Neuronal stem cell (in vitro differentiated cells): ENCODE measurements around the gene SEC24C.
A peak's percentile ranks its signal among the peaks of the same experiment; 100 is the strongest.
"Not testable (repeated sequence)": the region's sequence is repeated elsewhere in the genome, so short reads cannot be mapped to it uniquely, and the experiment has no call there.

Experiments used
- DNase-seq: peaks from one replicate; pipeline ENCODE4 v3.0.0-alpha.2; 2013; ENCODE audit warnings: low spot score
- H2AFZ ChIP-seq: one replicate; pipeline ENCODE4 v1.6.1; 2013; ENCODE audit warnings: mild to moderate bottlenecking, low read length, inconsistent platforms
- H2AK5ac ChIP-seq: 2 replicates; pipeline ENCODE4 v1.6.1; 2013; ENCODE audit warnings: low read depth, mild to moderate bottlenecking, inconsistent platforms, low read length, moderate library complexity, mixed read lengths
- H2BK120ac ChIP-seq: 2 replicates; pipeline ENCODE4 v1.6.1; 2013; ENCODE audit warnings: low read depth, mild to moderate bottlenecking, inconsistent platforms, low read length, moderate library complexity, mixed read lengths
- H2BK12ac ChIP-seq: one replicate; pipeline ENCODE4 v1.6.1; 2013; ENCODE audit warnings: low read length, inconsistent platforms
- H2BK15ac ChIP-seq: 2 replicates; pipeline ENCODE4 v1.6.1; 2013; ENCODE audit warnings: mild to moderate bottlenecking, low read length, inconsistent platforms, mixed read lengths
- H2BK5ac ChIP-seq: one replicate; pipeline ENCODE4 v1.6.1; 2013; ENCODE audit warnings: inconsistent platforms, mild to moderate bottlenecking, low read length, moderate library complexity
- H3K14ac ChIP-seq: one replicate; pipeline ENCODE4 v1.6.1; 2013; ENCODE audit warnings: low read length, inconsistent platforms
- H3K18ac ChIP-seq: 2 replicates; pipeline ENCODE4 v1.6.1; 2013; ENCODE audit warnings: low read length, inconsistent platforms
- H3K23ac ChIP-seq: 2 replicates; pipeline ENCODE4 v1.6.1; 2013; ENCODE audit warnings: low read depth, mild to moderate bottlenecking, mixed read lengths, low read length, inconsistent platforms; ENCODE audit not compliant: poor library complexity
- H3K27ac ChIP-seq: replicated peaks from 3 replicates; pipeline ENCODE4 v1.5.1; 2013; ENCODE audit warnings: low read length, inconsistent platforms
- H3K27me3 ChIP-seq, 3 experiments: 2 replicates each; pipeline ENCODE4 v1.6.1; 2013; ENCODE audit warnings: low read length in 3 of 3, mild to moderate bottlenecking in 2 of 3, inconsistent platforms in 1 of 3, low read depth in 1 of 3, mixed read lengths in 1 of 3, moderate library complexity in 1 of 3; ENCODE audit not compliant: control insufficient read depth in 3 of 3, insufficient read depth in 3 of 3
- H3K36me3 ChIP-seq, 2 donors: replicated peaks in 1 of 2; 2 replicates each; pipeline ENCODE4 v1.6.1; 2013; ENCODE audit warnings: low read length in 2 of 2; ENCODE audit not compliant: control insufficient read depth in 2 of 2, insufficient read depth in 2 of 2
- H3K4ac ChIP-seq: 2 replicates; pipeline ENCODE4 v1.6.1; 2013; ENCODE audit warnings: inconsistent platforms, mild to moderate bottlenecking, low read length, moderate library complexity
- H3K4me1 ChIP-seq, 2 donors: 1 replicate in 1 of 2; 2 replicates in 1 of 2; pipeline ENCODE4 v1.6.1; 2013; ENCODE audit warnings: low read length in 2 of 2, low read depth in 1 of 2; ENCODE audit not compliant: control insufficient read depth in 2 of 2, insufficient read depth in 1 of 2
- H3K4me2 ChIP-seq: one replicate; pipeline ENCODE4 v1.6.1; 2013; ENCODE audit warnings: mild to moderate bottlenecking, low read length, inconsistent platforms; ENCODE audit not compliant: insufficient read depth, poor library complexity, severe bottlenecking
- H3K4me3 ChIP-seq, 2 donors: 2 replicates each; pipeline ENCODE4 v1.5.1; 2013; ENCODE audit warnings: low read length in 2 of 2, mild to moderate bottlenecking in 2 of 2, inconsistent platforms in 1 of 2, moderate library complexity in 1 of 2
- H3K79me1 ChIP-seq: one replicate; pipeline ENCODE4 v1.6.1; 2013; ENCODE audit warnings: low read depth, mild to moderate bottlenecking, inconsistent platforms, low read length, moderate library complexity
- H3K9ac ChIP-seq: one replicate; pipeline ENCODE4 v1.6.1; 2013; ENCODE audit warnings: mild to moderate bottlenecking, low read depth, low read length, inconsistent platforms; ENCODE audit not compliant: poor library complexity
- H3K9me3 ChIP-seq, 2 donors: replicated peaks in 1 of 2; 2 replicates each; pipeline versions ENCODE3 to v1.6.1; 2013; ENCODE audit warnings: low read length in 2 of 2, mild to moderate bottlenecking in 2 of 2, inconsistent platforms in 1 of 2, low read depth in 1 of 2, mixed read lengths in 1 of 2, moderate library complexity in 1 of 2; ENCODE audit not compliant: control insufficient read depth in 2 of 2, insufficient read depth in 1 of 2
- H4K8ac ChIP-seq: one replicate; pipeline ENCODE4 v1.6.1; 2013; ENCODE audit warnings: low read depth, mild to moderate bottlenecking, inconsistent platforms, low read length, moderate library complexity
- H4K91ac ChIP-seq: one replicate; pipeline ENCODE4 v1.6.1; 2013; ENCODE audit warnings: low read length, low read depth, mild to moderate bottlenecking, inconsistent platforms; ENCODE audit not compliant: poor library complexity
- WGBS, 2 donors: extraction: QIAGEN DNeasy Blood & Tissue Kit; methylation state at CpG; one replicate each; pipeline ENCODE4 v1.1.7; 2013; ENCODE audit warnings: missing lambda C conversion rate in 2 of 2, mixed read lengths in 1 of 2; ENCODE audit not compliant: insufficient read length in 2 of 2, insufficient replicate concordance in 1 of 2; ENCODE audit errors: extremely low coverage in 2 of 2; 5-methylcytosine and 5-hydroxymethylcytosine counted together

The SEC24C gene

GRCh38 chr10:73740501-73741254, 3.5 kb upstream of the SEC24C start:
- H3K9me3 ChIP-seq, H3K79me1 ChIP-seq, H2AK5ac ChIP-seq, H2BK15ac ChIP-seq, H2BK120ac ChIP-seq, H2BK5ac ChIP-seq, H3K9ac ChIP-seq, H4K8ac ChIP-seq, H2BK12ac ChIP-seq, H3K14ac ChIP-seq, H3K18ac ChIP-seq, DNase-seq, H3K4me2 ChIP-seq, H3K23ac ChIP-seq, H3K4ac ChIP-seq, H2AFZ ChIP-seq, H4K91ac ChIP-seq, H3K27me3 ChIP-seq, H3K27ac ChIP-seq, H3K4me3 ChIP-seq: not testable (repeated sequence)
- H3K4me1 ChIP-seq, result peaks cover 5 to 10% of the 10 kb centered on the region in 2 donors
- peaks cover 0 to 29% of the 10 kb centered on the region in 2 donors for H3K36me3 ChIP-seq
- WGBS, 2 donors, result no CpG with 5 or more reads among the region's 18 CpGs

- WGBS, 2 donors, result no CpG with 5 or more reads among the region's 5 CpGs
- Histone ChIP-seq H3K27ac (no peak overlapping the region), H3K4me2 (no peak overlapping the region), H3K9ac (no peak overlapping the region), H2BK15ac (no peak overlapping the region), H2AK5ac (no peak overlapping the region), H3K9me3 (no peaks in the 10 kb centered on the region), H2BK5ac (no peak overlapping the region), H4K91ac (no peak overlapping the region), H3K4me3 (no peak overlapping the region), H4K8ac (no peak overlapping the region), H3K18ac (no peak overlapping the region), H3K14ac (no peak overlapping the region), H3K79me1 (peaks cover 2% of the 10 kb centered on the region), H3K36me3 (peaks cover 4 to 36% of the 10 kb centered on the region in 2 donors), H2AFZ (no peak overlapping the region), H2BK120ac (no peak overlapping the region), H3K27me3 (no peaks in the 10 kb centered on the region), H3K23ac (no peak overlapping the region), H3K4ac (no peak overlapping the region), H2BK12ac (no peak overlapping the region), H3K4me1 (peaks cover 5 to 10% of the 10 kb centered on the region in 2 donors)
- no peak for DNase-seq
These were observed 1.8 kb upstream of the SEC24C start for GRCh38 chr10:73742454-73742734.

GRCh38 chr10:73743327-73743904, 756 bp upstream of the SEC24C start:
- Histone ChIP-seq H3K36me3 (peaks cover 4 to 42% of the 10 kb centered on the region in 2 donors), H2BK5ac (no peak overlapping the region), H3K79me1 (peaks cover 3% of the 10 kb centered on the region), H3K9me3 (no peaks in the 10 kb centered on the region), H2BK120ac (no peak overlapping the region), H2BK12ac (no peak overlapping the region), H2AFZ (peak overlapping the region; percentile 89), H3K27ac (peak overlapping the region; percentile 73), H3K4me1 (peaks cover 5 to 10% of the 10 kb centered on the region in 2 donors), H3K4ac (no peak overlapping the region), H3K9ac (no peak overlapping the region), H2AK5ac (no peak overlapping the region), H3K23ac (no peak overlapping the region), H4K8ac (no peak overlapping the region), H3K18ac (no peak overlapping the region), H3K27me3 (no peaks in the 10 kb centered on the region), H3K4me3 (peak overlapping the region; percentile 68 to 97), H3K4me2 (peak overlapping the region; percentile 66), H4K91ac (no peak overlapping the region), H3K14ac (no peak overlapping the region), H2BK15ac (no peak overlapping the region)
- DNase-seq, result no peak
- WGBS, 2 donors, result no CpG with 5 or more reads among the region's 6 CpGs

- DNase-seq, result no peak
- peaks cover 3% of the 10 kb centered on the region for H3K79me1 ChIP-seq
- no peak overlapping the region for H3K4ac ChIP-seq
- H3K4me3 ChIP-seq, result peak overlapping the region; percentile 68 to 97
- H4K91ac ChIP-seq, result no peak overlapping the region
- no peak overlapping the region for H4K8ac ChIP-seq
- H3K36me3 ChIP-seq, result peaks cover 6 to 50% of the 10 kb centered on the region in 2 donors
- H3K9ac ChIP-seq, result peak overlapping the region; percentile 88
- H2AFZ ChIP-seq, result peak overlapping the region; percentile 89
- no peak overlapping the region for H2BK12ac ChIP-seq
- no peak overlapping the region for H2BK15ac ChIP-seq
- WGBS, 2 donors, result no CpG with 5 or more reads among the region's 10 CpGs
- H3K27ac ChIP-seq, result peak overlapping the region; percentile 82
- H2AK5ac ChIP-seq, result no peak overlapping the region
- peak overlapping the region; percentile 66 for H3K4me2 ChIP-seq
- no peaks in the 10 kb centered on the region for H3K27me3 ChIP-seq
- H3K4me1 ChIP-seq, result peaks cover 5 to 10% of the 10 kb centered on the region in 2 donors
- H2BK5ac ChIP-seq, result no peak overlapping the region
- H3K9me3 ChIP-seq, result no peaks in the 10 kb centered on the region
- no peak overlapping the region for H2BK120ac ChIP-seq
- H3K18ac ChIP-seq, result peak overlapping the region; percentile 56
- peak overlapping the region; percentile 72 for H3K14ac ChIP-seq
- peak overlapping the region; percentile 56 for H3K23ac ChIP-seq
These were observed 448 bp downstream of the SEC24C start for GRCh38 chr10:73744664-73744975.
